Adipose tissue (tissue), 3 donors: ENCODE results near the gene WDR37. TPM values are rescaled to one million over a fixed set of nuclear protein-coding genes. Genes with fewer than 3 reads are reported as not detected.
"Not testable (repeated sequence)": the region's sequence is repeated elsewhere in the genome, so short reads cannot be mapped to it uniquely, and the experiment has no call there.

Source experiments
- H3K27ac ChIP-seq: one replicate; pipeline ENCODE4 v1.5.1; 2013; ENCODE audit warnings: low read depth, low read length
- WGBS, 3 donors: extraction: QIAGEN DNeasy Blood & Tissue Kit; methylation state at CpG; one replicate each; pipeline ENCODE4 v1.1.7; 2013; 5-methylcytosine and 5-hydroxymethylcytosine counted together
- polyA plus RNA-seq, 3 donors: library from polyadenylated mRNA; stranded (reverse); fragments of 200-250 nt; gene quantifications; one replicate each; pipeline ENCODE4 v1.2.3, GENCODE V29; 2013
- donor health status: healthy with polysubstance abuse.
- donor health status: Bipolar disorder and iron deficiency.
- donor health status: healthy.

The WDR37 gene
- polyA plus RNA-seq, 3 donors = 4.2 to 7.6 (median 7.5) TPM

GRCh38 chr10:1037098-1037497 is 19.1 kb upstream of the WDR37 start:
- H3K27ac ChIP-seq = no peak overlapping the region
- WGBS, 3 donors = 88 to 93% (median 90%) methylated on average over 11 of the region's 11 CpGs

- 90 to 93% (median 90%) methylated on average over 3 to 14 of the region's 20 CpGs for WGBS, 3 donors
- H3K27ac ChIP-seq = not testable (repeated sequence)
Observed at GRCh38 chr10:1038769-1039168, 17.4 kb upstream of the WDR37 start.

GRCh38 chr10:1040133-1040532 is 16.1 kb upstream of the WDR37 start:
- H3K27ac ChIP-seq = no peak overlapping the region
- 82 to 89% (median 84%) methylated on average over 3 of the region's 3 CpGs for WGBS, 3 donors

- 93 to 96% (median 96%) methylated on average over 9 of the region's 9 CpGs for WGBS, 3 donors
- H3K27ac ChIP-seq = no peak overlapping the region
Observed at GRCh38 chr10:1041514-1041913, 14.7 kb upstream of the WDR37 start.

- H3K27ac ChIP-seq = peak overlapping the region; percentile 90
- 37 to 76% (median 48%) methylated on average over 12 of the region's 12 CpGs for WGBS, 3 donors
Observed at GRCh38 chr10:1043532-1043995, 12.6 kb upstream of the WDR37 start.

- 42 to 68% (median 62%) methylated on average over 4 of the region's 4 CpGs for WGBS, 3 donors
- peak overlapping the region; percentile 90 for H3K27ac ChIP-seq
Observed at GRCh38 chr10:1044146-1044545, 12.0 kb upstream of the WDR37 start.

- 53 to 78% (median 72%) methylated on average over 4 of the region's 4 CpGs for WGBS, 3 donors
- no peak overlapping the region for H3K27ac ChIP-seq
Observed at GRCh38 chr10:1044964-1045363, 11.2 kb upstream of the WDR37 start.

GRCh38 chr10:1045415-1045814 is 10.8 kb upstream of the WDR37 start:
- WGBS, 3 donors = 78 to 83% (median 82%) methylated on average over 6 of the region's 6 CpGs
- H3K27ac ChIP-seq = no peak overlapping the region

- H3K27ac ChIP-seq = peak overlapping the region; percentile 75
- 4 to 6% (median 5%) methylated on average over 15 of the region's 15 CpGs for WGBS, 3 donors
Observed at GRCh38 chr10:1047937-1048336, 8.2 kb upstream of the WDR37 start.

GRCh38 chr10:1048349-1048731 is 7.8 kb upstream of the WDR37 start:
- peak overlapping the region; percentile 75 for H3K27ac ChIP-seq
- WGBS, 3 donors = 0 to 1% (median 0%) methylated on average over 36 to 37 of the region's 37 CpGs

- H3K27ac ChIP-seq = peak within 1 kb of the TSS; percentile 75
- 0 to 1% (median 0%) methylated on average over 82 to 83 of the region's 83 CpGs for WGBS, 3 donors
Observed at GRCh38 chr10:1048732-1049424, 7.3 kb upstream of the WDR37 start, which contains the start of gene IDI1. TSS of gene IDI1 (minus strand) at chr10:1049119. CDS start at chr10:1049003, 116 bp downstream.

- 0 to 1% (median 1%) methylated on average over 34 of the region's 34 CpGs for WGBS, 3 donors
- peak overlapping the region; percentile 75 for H3K27ac ChIP-seq
Observed at GRCh38 chr10:1049425-1049958, 6.7 kb upstream of the WDR37 start.

- no peak overlapping the region for H3K27ac ChIP-seq
- 12 to 55% (median 48%) methylated on average over 5 of the region's 5 CpGs for WGBS, 3 donors
Observed at GRCh38 chr10:1050145-1050544, 6.0 kb upstream of the WDR37 start.

- WGBS, 3 donors = 52 to 64% (median 60%) methylated on average over 4 of the region's 4 CpGs
- no peak overlapping the region for H3K27ac ChIP-seq
Observed at GRCh38 chr10:1050554-1050953, 5.6 kb upstream of the WDR37 start.

GRCh38 chr10:1054684-1055083 is 1.5 kb upstream of the WDR37 start:
- 54 to 65% (median 64%) methylated on average over 6 of the region's 6 CpGs for WGBS, 3 donors

GRCh38 chr10:1057106-1057657 is 997 bp downstream of the WDR37 start:
- peak overlapping the region; percentile 52 for H3K27ac ChIP-seq
- 0 to 1% (median 1%) methylated on average over 21 to 26 of the region's 26 CpGs for WGBS, 3 donors

More at GRCh38 chr10:1054684-1055083, 1.5 kb upstream of the WDR37 start:
- no peak overlapping the region for H3K27ac ChIP-seq

- WGBS, 3 donors = 33 to 59% (median 57%) methylated on average over 7 of the region's 7 CpGs
- H3K27ac ChIP-seq = no peak overlapping the region
Observed at GRCh38 chr10:1058017-1058416, 1.8 kb downstream of the WDR37 start.

- H3K27ac ChIP-seq = no peak overlapping the region
- 94 to 96% (median 94%) methylated on average over 8 of the region's 8 CpGs for WGBS, 3 donors
Observed at GRCh38 chr10:1059902-1060301, 3.7 kb downstream of the WDR37 start.

GRCh38 chr10:1061930-1062774 is 6.0 kb downstream of the WDR37 start:
- WGBS, 3 donors = 71 to 83% (median 82%) methylated on average over 7 of the region's 7 CpGs
- H3K27ac ChIP-seq = no peak overlapping the region
